Embryonic facial prominence (tissue), 1 donor: Measurements from ENCODE around the gene DAPK3.
"Not testable (repeated sequence)": the region's sequence is repeated elsewhere in the genome, so short reads cannot be mapped to it uniquely, and the experiment has no call there.

Experiments used
- DNase-seq: peaks from one replicate; pipeline ENCODE4 v3.0.0-alpha.2; 2016; ENCODE audit errors: extremely low spot score

The DAPK3 gene

DNA sequence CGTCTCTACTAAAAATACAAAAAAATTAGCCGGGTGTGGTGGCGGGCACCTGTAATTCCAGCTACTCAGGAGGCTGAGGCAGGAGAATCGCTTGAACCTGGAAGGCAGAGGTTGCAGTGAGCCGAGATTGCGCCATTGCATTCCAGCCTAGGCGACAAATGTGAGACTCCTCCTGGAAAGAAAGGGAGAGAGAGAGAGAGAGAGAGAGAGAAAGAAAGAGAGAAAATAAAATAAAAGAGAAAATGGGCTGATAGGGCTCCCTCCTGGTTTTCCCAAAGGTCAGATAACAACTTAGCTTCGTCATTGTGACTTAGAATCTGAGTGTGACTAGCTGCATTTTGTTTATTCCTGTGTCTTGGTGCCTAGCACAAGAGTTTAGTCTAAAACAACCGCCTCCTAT lies 34.5 kb upstream of the DAPK3 start:
- not testable (repeated sequence) for DNase-seq

DNA sequence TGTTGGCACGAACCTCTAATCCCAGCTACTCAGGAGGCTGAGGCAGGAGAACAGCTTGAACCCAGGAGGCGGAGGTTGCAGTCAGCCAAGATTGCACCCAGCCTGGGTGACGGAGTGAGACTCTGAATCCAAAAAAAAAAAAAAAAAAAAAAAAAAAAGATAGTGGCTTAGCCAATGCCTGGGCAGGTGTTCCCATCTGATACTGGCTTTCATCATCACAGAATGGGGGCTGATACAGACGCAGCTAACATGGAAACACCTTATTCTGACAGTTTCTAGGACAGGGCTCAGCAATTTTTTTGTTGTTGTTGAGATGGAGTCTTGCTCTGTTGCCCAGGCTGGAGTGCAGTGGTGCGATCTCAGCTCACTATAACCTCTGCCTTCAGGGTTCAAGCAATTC lies 29.9 kb upstream of the DAPK3 start:
- DNase-seq = not testable (repeated sequence)

GRCh38 chr19:3998667-3999412 lies 27.9 kb upstream of the DAPK3 start:
- DNase-seq = not testable (repeated sequence)

DNA sequence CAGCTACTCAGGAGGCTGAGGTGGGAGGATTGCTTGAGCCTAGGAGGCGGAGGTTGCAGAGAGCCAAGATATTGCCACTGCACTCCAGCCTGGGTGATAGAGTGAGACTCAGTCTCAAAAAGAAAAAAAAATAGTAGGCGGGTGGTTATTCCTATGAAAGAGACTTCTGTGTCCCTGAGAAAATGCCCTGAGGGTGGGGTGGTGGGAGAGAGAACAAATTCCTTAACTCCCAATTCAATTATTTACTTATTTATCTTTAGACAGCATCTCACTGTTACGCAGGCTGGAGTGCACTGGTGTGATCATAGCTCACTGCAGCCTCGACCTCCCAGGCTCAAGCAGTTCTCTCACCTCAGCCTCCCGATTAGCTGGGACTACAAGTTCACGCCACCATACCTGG lies 24.7 kb upstream of the DAPK3 start:
- DNase-seq = no peak

- no peak for DNase-seq
Measured at GRCh38 chr19:3990815-3991117, 19.9 kb upstream of the DAPK3 start.

DNA sequence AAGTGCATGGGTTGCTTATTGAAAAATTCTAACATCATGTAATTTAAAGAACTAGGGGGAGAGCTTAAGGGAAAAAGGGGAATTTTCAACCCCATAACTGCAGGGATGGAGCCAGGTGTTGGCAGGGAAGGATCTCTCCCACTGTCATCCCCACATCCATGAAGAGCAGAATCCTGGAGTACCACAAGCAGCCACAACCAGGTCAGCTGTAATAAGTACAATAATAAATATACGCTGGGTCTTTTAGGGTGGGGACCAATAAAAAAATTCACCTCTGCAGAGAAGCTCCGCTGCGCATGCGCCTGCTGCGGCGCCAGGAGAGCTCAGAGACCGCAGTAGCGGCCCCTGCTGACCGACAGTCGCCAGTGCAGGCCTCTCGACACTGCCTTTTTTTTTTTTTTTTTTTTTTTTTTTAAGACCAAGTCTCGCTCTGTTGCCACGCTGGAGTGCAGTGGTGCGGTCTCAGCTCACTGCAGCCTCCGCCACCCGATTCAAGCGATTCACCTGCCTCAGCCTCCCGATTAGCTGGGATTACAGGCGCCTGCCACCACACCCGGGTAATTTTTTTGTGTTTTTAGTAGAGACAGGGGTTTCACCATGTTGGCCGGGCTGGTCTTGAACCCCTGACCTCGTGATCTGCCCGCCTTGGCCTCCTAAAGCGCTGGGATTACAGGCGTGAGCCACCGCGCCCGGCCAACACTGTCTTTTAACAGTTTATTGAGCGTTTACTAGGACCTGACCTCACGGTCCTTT lies 16.9 kb upstream of the DAPK3 start:
- DNase-seq = peak; percentile 72

DNA sequence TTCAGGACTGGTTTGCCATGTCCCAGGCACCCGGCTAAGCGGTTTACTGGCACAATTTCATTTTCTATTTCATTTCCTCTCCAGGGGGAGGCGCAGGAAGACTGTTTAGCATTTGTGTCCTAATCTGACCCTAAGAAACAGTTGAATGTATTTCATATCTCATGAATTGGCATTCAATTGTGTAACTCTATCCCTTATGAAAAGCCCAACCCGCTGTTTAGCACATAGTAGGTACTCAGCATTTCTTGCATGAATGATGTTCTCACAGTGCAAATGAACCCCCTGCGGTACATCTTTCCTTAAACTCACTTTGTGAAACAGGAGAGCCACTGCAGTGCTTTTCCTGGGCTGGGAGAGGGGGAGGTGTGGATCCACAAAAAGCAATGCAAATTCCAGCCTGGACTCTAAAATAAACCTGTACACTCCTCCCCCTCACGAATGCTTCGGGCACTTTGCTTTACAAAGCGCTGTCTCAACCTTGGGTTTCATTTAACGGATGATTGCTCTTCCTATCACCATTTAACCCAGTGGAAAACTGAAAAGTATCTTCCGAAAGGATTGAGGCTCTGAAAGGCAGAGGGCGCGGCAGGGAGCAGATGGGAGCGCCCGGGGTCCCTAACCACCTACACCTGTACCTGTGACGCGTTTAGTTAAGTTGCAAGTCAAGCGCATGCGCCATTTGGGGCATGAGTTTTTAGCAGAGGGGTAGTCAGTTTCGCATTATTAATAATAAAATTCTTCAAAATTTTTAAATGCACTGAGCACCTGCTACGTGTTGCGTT lies 15.6 kb upstream of the DAPK3 start:
- DNase-seq = no peak

- no peak for DNase-seq
Measured at GRCh38 chr19:3985643-3986259, 14.9 kb upstream of the DAPK3 start.

DNA sequence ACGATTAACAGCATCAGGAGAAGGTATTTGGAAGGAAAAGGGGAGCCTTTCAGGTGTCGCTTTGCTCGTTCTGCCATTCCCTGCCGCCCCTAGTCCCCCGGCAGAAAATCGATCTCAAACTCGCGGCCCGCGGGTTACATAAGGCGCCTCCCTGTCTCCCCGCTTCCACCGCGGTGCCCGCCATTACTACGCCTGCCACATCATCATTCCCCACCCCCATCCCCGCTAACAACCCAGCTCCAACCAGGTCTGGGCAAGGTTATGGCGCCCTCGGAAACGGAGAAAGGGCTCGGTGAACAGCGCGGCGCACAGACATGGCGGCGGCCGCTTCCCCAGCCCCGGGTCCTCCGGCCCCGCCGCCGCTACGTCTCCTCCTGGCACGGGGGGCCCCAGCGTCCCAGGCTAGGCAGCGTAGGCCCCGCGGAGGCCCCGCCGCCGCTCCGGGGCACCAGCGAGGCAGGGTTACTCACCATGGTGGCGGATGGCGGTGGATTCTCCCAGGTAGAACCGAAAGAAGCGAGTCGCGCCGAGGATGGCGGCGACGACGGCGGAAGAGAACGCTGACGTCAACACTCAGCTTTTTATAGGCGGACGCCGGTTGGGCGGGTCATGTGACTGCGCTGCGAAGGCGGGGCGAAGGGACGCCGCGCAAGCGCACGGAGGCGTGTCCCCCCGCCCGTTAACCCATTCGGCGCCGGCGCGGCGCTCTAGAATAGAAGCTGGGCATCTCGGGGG lies 14.2 kb upstream of the DAPK3 start, which contains the start of gene EEF2:
Gene EEF2 (minus strand): TSS at position 556 of the 735 bp plus-strand sequence. CDS start 83 bp downstream, at position 473.
- peak; percentile 83 for DNase-seq

DNA sequence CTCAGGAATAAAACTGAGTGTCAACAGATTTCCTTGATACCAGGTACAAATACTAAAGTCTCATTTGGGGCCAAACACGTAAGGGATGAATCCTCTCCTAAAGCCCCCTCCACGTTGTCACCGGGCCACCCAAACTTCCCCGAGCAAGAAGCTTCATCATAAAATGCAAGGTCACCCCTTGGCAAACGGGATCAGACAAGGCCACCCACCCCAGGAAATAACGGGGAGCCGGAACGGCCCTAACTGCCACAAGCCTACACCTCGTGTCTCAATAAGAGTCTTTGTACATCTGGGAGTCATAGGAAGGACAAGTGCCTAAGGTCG lies 13.6 kb upstream of the DAPK3 start:
- DNase-seq = no peak

DNA sequence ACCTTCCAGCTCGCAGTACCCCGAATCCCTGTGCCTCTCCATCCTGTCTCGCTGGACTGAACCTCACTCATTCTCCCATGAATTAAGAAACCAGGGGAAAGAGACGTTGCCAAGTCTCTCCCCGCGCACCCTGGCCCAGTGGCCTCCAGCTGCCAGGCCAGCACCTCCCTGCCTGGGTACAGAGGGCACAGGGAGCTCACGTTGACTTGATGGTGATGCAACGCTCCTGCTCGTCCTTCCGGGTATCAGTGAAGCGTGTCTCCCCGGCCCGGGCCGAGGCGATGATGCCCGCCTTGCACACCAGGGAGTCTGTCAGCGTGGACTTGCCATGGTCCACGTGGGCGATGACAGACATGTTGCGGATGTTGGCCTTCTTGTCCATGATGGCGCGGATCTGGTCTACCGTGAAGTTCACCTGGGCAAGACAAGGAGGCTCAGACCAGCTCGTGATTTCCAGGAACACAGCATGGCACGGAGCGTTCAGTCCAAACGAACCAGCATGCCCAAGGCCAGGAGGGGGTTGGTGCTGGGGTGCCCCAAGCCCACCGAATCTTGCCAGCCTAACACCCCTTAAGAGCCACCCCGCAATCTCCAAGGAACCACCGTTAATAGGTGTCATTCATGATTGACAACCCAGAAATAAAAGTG lies 13.2 kb upstream of the DAPK3 start:
- no peak for DNase-seq

DNA sequence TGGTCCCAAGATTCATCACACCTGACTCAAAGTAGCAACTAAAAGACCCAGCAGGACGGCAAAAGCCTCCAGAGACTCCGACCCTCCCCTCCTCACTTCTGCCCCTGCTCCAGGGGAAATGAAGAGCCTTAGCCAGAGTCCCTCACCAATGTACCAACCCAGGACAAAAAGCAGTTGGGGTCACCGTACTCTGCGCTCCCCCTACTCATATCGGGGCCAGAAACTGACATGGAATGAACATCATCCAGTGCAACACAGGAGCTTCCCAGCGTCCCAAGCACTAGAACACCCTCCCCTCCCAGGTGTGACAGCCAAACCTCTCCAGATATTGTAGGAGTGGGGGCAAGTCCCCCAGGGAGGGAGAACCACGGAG lies 12.6 kb upstream of the DAPK3 start:
- no peak for DNase-seq

- no peak for DNase-seq
Measured at GRCh38 chr19:3982701-3983541, 12.0 kb upstream of the DAPK3 start.

GRCh38 chr19:3981736-3982681 lies 11.1 kb upstream of the DAPK3 start:
- DNase-seq = no peak

DNA sequence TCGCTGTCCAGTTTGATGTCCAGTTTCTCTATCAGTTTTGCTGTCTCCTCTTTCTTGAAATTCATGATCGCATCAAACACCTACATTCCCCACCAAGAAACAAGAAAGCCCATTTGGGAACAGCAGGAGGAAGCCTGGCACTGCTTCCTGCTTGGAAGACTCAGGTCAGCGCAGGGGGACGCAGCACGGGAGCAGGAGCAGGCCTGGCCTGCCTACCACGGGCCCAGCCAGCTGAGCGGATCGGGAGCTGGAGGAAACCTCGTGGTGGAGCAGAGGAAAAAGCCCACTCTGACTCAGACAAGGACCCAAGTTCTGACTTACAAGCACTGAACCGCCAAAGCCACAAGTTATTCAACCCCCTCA lies 10.5 kb upstream of the DAPK3 start:
- no peak for DNase-seq

- no peak for DNase-seq
Measured at GRCh38 chr19:3980353-3981251, 9.7 kb upstream of the DAPK3 start.

GRCh38 chr19:3979674-3980352 lies 8.9 kb upstream of the DAPK3 start:
- DNase-seq = no peak

DNA sequence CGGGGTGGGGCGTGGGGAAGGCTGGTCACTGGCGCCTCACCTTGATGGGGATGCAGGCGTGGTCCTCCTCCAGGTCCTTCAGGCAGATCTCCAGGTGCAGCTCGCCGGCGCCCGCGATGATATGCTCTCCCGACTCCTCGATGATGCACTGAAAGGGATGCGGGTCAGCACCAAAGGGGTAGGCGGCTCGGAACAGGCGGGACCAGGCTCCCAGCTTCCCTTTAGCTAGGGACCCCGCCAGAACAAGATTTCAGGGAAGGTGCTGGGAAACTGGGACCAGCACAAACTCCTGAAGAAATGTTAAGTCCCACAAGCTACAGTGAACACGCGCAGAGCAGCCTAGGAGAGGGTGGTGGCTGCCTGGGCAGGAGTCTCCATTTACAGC lies 8.4 kb upstream of the DAPK3 start:
- no peak for DNase-seq
